H9 (cell line): ENCODE data around the gene NQO1. TPM values are rescaled to one million over a fixed set of nuclear protein-coding genes. Genes with fewer than 3 reads are reported as not detected.

Experiments
- DNase-seq: peaks from one replicate; pipeline ENCODE4 v3.0.0-alpha.2; 2017
- H2AFZ ChIP-seq: one replicate; pipeline ENCODE4 v1.6.1; 2013; ENCODE audit warnings: mild to moderate bottlenecking, low read length, control low read depth, moderate library complexity
- H2AK5ac ChIP-seq: 2 replicates; pipeline ENCODE4 v1.6.1; 2013; ENCODE audit warnings: low read length, control low read depth, mixed read lengths; ENCODE audit not compliant: insufficient read length
- H2BK120ac ChIP-seq: one replicate; pipeline ENCODE4 v1.6.1; 2013; ENCODE audit warnings: low read depth, mild to moderate bottlenecking, low read length, control low read depth, inconsistent platforms; ENCODE audit not compliant: poor library complexity, severe bottlenecking
- H2BK12ac ChIP-seq: 2 replicates; pipeline ENCODE4 v1.6.1; 2013; ENCODE audit warnings: low read length, control low read depth, mixed read lengths, low read depth; ENCODE audit not compliant: insufficient read length
- H2BK15ac ChIP-seq: 2 replicates; pipeline ENCODE4 v1.6.1; 2013; ENCODE audit warnings: low read depth, low read length, control low read depth
- H2BK20ac ChIP-seq: one replicate; pipeline ENCODE4 v1.6.1; 2013; ENCODE audit warnings: low read depth, mild to moderate bottlenecking, low read length, control low read depth, inconsistent platforms; ENCODE audit not compliant: poor library complexity, severe bottlenecking
- H2BK5ac ChIP-seq: 2 replicates; pipeline ENCODE4 v1.6.1; 2013; ENCODE audit warnings: low read length, control low read depth, mixed read lengths; ENCODE audit not compliant: insufficient read length
- H3K14ac ChIP-seq: 2 replicates; pipeline ENCODE4 v1.6.1; 2013; ENCODE audit warnings: low read length, control low read depth; ENCODE audit not compliant: insufficient read depth
- H3K18ac ChIP-seq: 2 replicates; pipeline ENCODE4 v1.6.1; 2013; ENCODE audit warnings: low read depth, mild to moderate bottlenecking, mixed read lengths, low read length, control low read depth; ENCODE audit not compliant: insufficient read length
- H3K23ac ChIP-seq: 2 replicates; pipeline ENCODE4 v1.6.1; 2013; ENCODE audit warnings: low read length, control low read depth, mixed read lengths, low read depth; ENCODE audit not compliant: insufficient read length
- H3K23me2 ChIP-seq: 2 replicates; pipeline ENCODE4 v1.6.1; 2013; ENCODE audit warnings: low read depth, mild to moderate bottlenecking, mixed read lengths, low read length, control low read depth; ENCODE audit not compliant: insufficient read length, poor library complexity, severe bottlenecking
- H3K27ac ChIP-seq: 2 replicates; pipeline ENCODE4 v1.5.1; 2013; ENCODE audit warnings: low read length, control low read depth, mixed read lengths, low read depth; ENCODE audit not compliant: insufficient read length
- H3K27me3 ChIP-seq: 2 replicates; pipeline ENCODE4 v1.6.1; 2013; ENCODE audit warnings: low read length, control low read depth, inconsistent platforms; ENCODE audit not compliant: insufficient read depth
- H3K4ac ChIP-seq: 2 replicates; pipeline ENCODE4 v1.6.1; 2013; ENCODE audit warnings: low read depth, mild to moderate bottlenecking, control low read depth, inconsistent platforms, low read length, moderate library complexity
- H3K4me1 ChIP-seq: 2 replicates; pipeline ENCODE4 v1.6.1; 2013; ENCODE audit warnings: low read length, control low read depth, inconsistent platforms; ENCODE audit not compliant: insufficient read depth
- H3K4me2 ChIP-seq: 2 replicates; pipeline ENCODE4 v1.6.1; 2013; ENCODE audit warnings: low read length, control low read depth, mixed read lengths; ENCODE audit not compliant: insufficient read length, insufficient read depth
- H3K56ac ChIP-seq: 2 replicates; pipeline ENCODE4 v1.6.1; 2013; ENCODE audit warnings: low read depth, mild to moderate bottlenecking, mixed read lengths, low read length, control low read depth; ENCODE audit not compliant: insufficient read length
- H3K79me1 ChIP-seq: 2 replicates; pipeline ENCODE4 v1.6.1; 2013; ENCODE audit warnings: low read depth, mild to moderate bottlenecking, moderate library complexity, low read length, control low read depth, inconsistent platforms; ENCODE audit not compliant: insufficient read depth, poor library complexity, severe bottlenecking
- H3K79me2 ChIP-seq: 2 replicates; pipeline ENCODE4 v1.6.1; 2013; ENCODE audit warnings: low read length, control low read depth, inconsistent platforms; ENCODE audit not compliant: insufficient read depth
- H3K9ac ChIP-seq: 2 replicates; pipeline ENCODE4 v1.6.1; 2013; ENCODE audit warnings: low read length, control low read depth, mixed read lengths; ENCODE audit not compliant: insufficient read length; ENCODE audit errors: extremely low read depth
- H3K9me3 ChIP-seq: one replicate; pipeline ENCODE4 v1.6.1; 2013; ENCODE audit warnings: low read depth, low read length, inconsistent platforms; ENCODE audit not compliant: control insufficient read depth
- H3T11ph ChIP-seq: one replicate; pipeline ENCODE4 v1.6.1; 2013; ENCODE audit warnings: mild to moderate bottlenecking, low read length, control low read depth, inconsistent platforms
- H4K20me1 ChIP-seq: one replicate; pipeline ENCODE4 v1.6.1; 2013; ENCODE audit not compliant: control insufficient read depth, insufficient read length, insufficient read depth
- H4K5ac ChIP-seq: 2 replicates; pipeline ENCODE4 v1.6.1; 2013; ENCODE audit warnings: low read depth, mild to moderate bottlenecking, mixed read lengths, low read length, control low read depth; ENCODE audit not compliant: insufficient read length
- H4K8ac ChIP-seq: replicated peaks from 2 replicates; pipeline ENCODE4 v1.6.1; 2013; ENCODE audit warnings: low read length, control low read depth, mixed read lengths, low read depth; ENCODE audit not compliant: insufficient read length
- H4K91ac ChIP-seq: 2 replicates; pipeline ENCODE4 v1.6.1; 2013; ENCODE audit warnings: low read depth, mild to moderate bottlenecking, moderate library complexity, mixed read lengths, low read length, control low read depth; ENCODE audit not compliant: insufficient read length
- H3K27ac Mint-ChIP-seq, 3 experiments: 2 replicates in 2 of 3; 3 replicates in 1 of 3; pipeline ENCODE4 v1.8.0; 2020 to 2021; ENCODE audit warnings: mixed read lengths in 3 of 3, mild to moderate bottlenecking in 1 of 3, moderate library complexity in 1 of 3
- H3K27me3 Mint-ChIP-seq: 2 replicates; pipeline ENCODE4 v1.8.0; 2021; ENCODE audit warnings: low read depth, mild to moderate bottlenecking, moderate library complexity, mixed read lengths
- H3K36me3 Mint-ChIP-seq, 3 experiments: 2 replicates in 2 of 3; 3 replicates in 1 of 3; pipeline ENCODE4 v1.8.0; 2020 to 2021; ENCODE audit warnings: low read depth in 3 of 3, mixed read lengths in 3 of 3; ENCODE audit not compliant: insufficient read depth in 1 of 3
- H3K4me1 Mint-ChIP-seq, 2 experiments: 2 replicates each; pipeline ENCODE4 v1.8.0; 2020; ENCODE audit warnings: mixed read lengths in 2 of 2
- H3K4me3 Mint-ChIP-seq, 2 experiments: 2 replicates in 1 of 2; 3 replicates in 1 of 2; pipeline ENCODE4 v1.8.0; 2020 to 2021; ENCODE audit warnings: mild to moderate bottlenecking in 2 of 2, mixed read lengths in 2 of 2, moderate library complexity in 1 of 2
- H3K9me3 Mint-ChIP-seq, 2 experiments: 2 replicates in 1 of 2; 3 replicates in 1 of 2; pipeline ENCODE4 v1.8.0; 2020; ENCODE audit warnings: mild to moderate bottlenecking in 2 of 2, mixed read lengths in 2 of 2, moderate library complexity in 1 of 2
- WGBS: extraction: QIAGEN DNeasy Blood & Tissue Kit; methylation state at CpG from one replicate; pipeline ENCODE4 v1.1.7; 2013; ENCODE audit warnings: missing lambda C conversion rate, low lambda C conversion rate, mixed read lengths; ENCODE audit not compliant: insufficient read length; ENCODE audit errors: extremely low coverage; 5-methylcytosine and 5-hydroxymethylcytosine counted together
- total RNA-seq: library from RNA; stranded (reverse); gene quantifications from 2 replicates; pipeline ENCODE4 v1.2.1, GENCODE V29; 2021
- TF ChIP-seq, protein P1 (sequence below): fragments of 200-600 bp; sonication (generic); conservative IDR thresholded peaks from 3 replicates; pipeline ENCODE4 v1.8.0; 2021; ENCODE audit warnings: antibody characterized with exemption, mild to moderate bottlenecking

Gene NQO1
- total RNA-seq, 1 experiment from 2014 or later, result 64.6 TPM

GRCh38 chr16:69745232-69745612, 18.9 kb upstream of the NQO1 start:
- TF ChIP-seq, protein P1, sequence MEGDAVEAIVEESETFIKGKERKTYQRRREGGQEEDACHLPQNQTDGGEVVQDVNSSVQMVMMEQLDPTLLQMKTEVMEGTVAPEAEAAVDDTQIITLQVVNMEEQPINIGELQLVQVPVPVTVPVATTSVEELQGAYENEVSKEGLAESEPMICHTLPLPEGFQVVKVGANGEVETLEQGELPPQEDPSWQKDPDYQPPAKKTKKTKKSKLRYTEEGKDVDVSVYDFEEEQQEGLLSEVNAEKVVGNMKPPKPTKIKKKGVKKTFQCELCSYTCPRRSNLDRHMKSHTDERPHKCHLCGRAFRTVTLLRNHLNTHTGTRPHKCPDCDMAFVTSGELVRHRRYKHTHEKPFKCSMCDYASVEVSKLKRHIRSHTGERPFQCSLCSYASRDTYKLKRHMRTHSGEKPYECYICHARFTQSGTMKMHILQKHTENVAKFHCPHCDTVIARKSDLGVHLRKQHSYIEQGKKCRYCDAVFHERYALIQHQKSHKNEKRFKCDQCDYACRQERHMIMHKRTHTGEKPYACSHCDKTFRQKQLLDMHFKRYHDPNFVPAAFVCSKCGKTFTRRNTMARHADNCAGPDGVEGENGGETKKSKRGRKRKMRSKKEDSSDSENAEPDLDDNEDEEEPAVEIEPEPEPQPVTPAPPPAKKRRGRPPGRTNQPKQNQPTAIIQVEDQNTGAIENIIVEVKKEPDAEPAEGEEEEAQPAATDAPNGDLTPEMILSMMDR, result no peak
- no peaks in the 10 kb centered on the region for H3K4me1 Mint-ChIP-seq

More at GRCh38 chr16:69745232-69745612, 18.9 kb upstream of the NQO1 start:
- no peak overlapping the region for H2BK5ac ChIP-seq
- no peaks in the 10 kb centered on the region for H3K4me1 ChIP-seq
- no peak overlapping the region for H3K56ac ChIP-seq
- no peak overlapping the region for H3K18ac ChIP-seq
- H3K4me3 Mint-ChIP-seq, result no peak overlapping the region
- H3K4ac ChIP-seq, result no peak overlapping the region
- H3K27me3 Mint-ChIP-seq, result peaks cover 1% of the 10 kb centered on the region; the same call in 1 of the 2 replicates
- no peak overlapping the region for H2AK5ac ChIP-seq
- no peak for DNase-seq
- no peaks in the 10 kb centered on the region for H3K27me3 ChIP-seq
- no peak overlapping the region for H2BK120ac ChIP-seq
- H4K20me1 ChIP-seq, result no peaks in the 10 kb centered on the region
- H3K36me3 Mint-ChIP-seq, result peaks cover 71 to 93% (median 88%) of the 10 kb centered on the region in 3 experiments; a peak in 6 of 7 replicates
- H4K91ac ChIP-seq, result no peak overlapping the region
- H3K9me3 ChIP-seq, result no peaks in the 10 kb centered on the region
- no peaks in the 10 kb centered on the region for H3K9me3 Mint-ChIP-seq
- H3K23me2 ChIP-seq, result no peaks in the 10 kb centered on the region
- H3K27ac Mint-ChIP-seq, result no peak overlapping the region
- H2BK20ac ChIP-seq, result no peak overlapping the region
- no peak overlapping the region for H4K8ac ChIP-seq
- no peak overlapping the region for H3K9ac ChIP-seq
- no peak overlapping the region for H4K5ac ChIP-seq
- no peak overlapping the region for H3T11ph ChIP-seq
- H3K23ac ChIP-seq, result no peak overlapping the region
- H3K27ac ChIP-seq, result no peak overlapping the region
- no peak overlapping the region for H2AFZ ChIP-seq
- WGBS, result no CpG with 5 or more reads among the region's 11 CpGs
- H3K79me2 ChIP-seq, result no peaks in the 10 kb centered on the region
- no peaks in the 10 kb centered on the region for H3K79me1 ChIP-seq
- no peak overlapping the region for H2BK15ac ChIP-seq
- no peak overlapping the region for H3K4me2 ChIP-seq
- H3K14ac ChIP-seq, result no peak overlapping the region
- H2BK12ac ChIP-seq, result no peak overlapping the region
